GM19468 (cell line): ENCODE results near the gene RAP1B.
A peak's percentile ranks its signal among the peaks of the same experiment; 100 is the strongest.

Experiments
- ATAC-seq: cut with Tn5 transposase; IDR thresholded peaks from one replicate; pipeline ENCODE4 v1.9.1; 2021; ENCODE audit warnings: mild to moderate bottlenecking, moderate library complexity, moderate number of reproducible peaks; ENCODE audit not compliant: unreplicated experiment; ENCODE audit errors: extremely low read depth

Gene RAP1B

GRCh38 chr12:68686595-68687521 is 76.2 kb downstream of the RAP1B start, which contains the start of gene NUP107:
Gene NUP107, plus strand, starts transcription at chr12:68686978. Its CDS starts 88 bp downstream, at chr12:68687066.
- ATAC-seq, result peak; percentile 92

DNA sequence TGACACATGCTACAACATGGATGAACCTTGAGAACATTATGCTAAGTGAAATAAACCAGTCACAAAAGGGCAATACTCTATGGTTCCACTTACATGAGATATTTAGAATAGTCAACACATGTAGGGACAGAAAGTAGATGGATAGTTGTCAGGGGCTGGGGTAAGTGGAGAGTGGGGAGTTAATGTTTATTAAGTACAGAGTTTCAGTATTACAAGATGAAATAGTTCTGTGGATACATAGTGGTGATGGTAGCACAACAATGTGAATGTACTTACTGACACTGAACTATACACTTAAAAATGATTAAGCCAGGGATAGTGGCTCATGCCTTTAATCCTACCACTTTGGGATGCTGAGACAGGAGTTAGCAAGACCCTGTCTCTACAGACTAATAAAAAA is 84.8 kb downstream of the RAP1B start:
- no peak for ATAC-seq

DNA sequence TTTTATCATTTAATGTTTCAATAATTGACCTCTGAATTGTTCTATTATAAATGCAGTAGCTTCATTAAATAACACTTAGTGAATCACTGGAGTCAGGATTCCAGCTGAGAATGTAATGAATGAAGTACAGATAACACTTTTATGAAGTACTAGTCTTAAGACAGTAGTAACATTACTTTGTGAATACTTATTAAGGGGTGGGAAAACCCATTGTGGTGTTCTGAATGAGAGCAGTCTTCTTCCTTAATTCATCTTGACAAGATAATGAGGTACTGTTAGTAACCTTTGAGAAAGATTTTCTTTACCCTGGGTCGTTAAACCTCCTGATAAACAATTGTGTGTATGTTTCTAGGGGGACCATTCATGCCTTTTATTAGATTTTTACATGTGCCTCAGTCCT is 88.8 kb downstream of the RAP1B start:
- no peak for ATAC-seq
